Testis (tissue), 3 donors: Measurements from ENCODE around the gene PER2. TPM values are rescaled to one million over a fixed set of nuclear protein-coding genes. Genes with fewer than 3 reads are reported as not detected.
"Not testable (repeated sequence)": the region's sequence is repeated elsewhere in the genome, so short reads cannot be mapped to it uniquely, and the experiment has no call there.

ENCODE experiments used
- DNase-seq: peaks from one replicate; pipeline ENCODE4 v3.0.0-alpha.2; 2019
- H3K27ac ChIP-seq, 2 donors: fragments of 200-600 bp; sonication (generic); one replicate each; pipeline ENCODE4 v1.5.1; 2019
- H3K27me3 ChIP-seq: fragments of 200-600 bp; sonication (generic); one replicate; pipeline ENCODE4 v1.5.1; 2019
- H3K36me3 ChIP-seq: fragments of 200-600 bp; sonication (generic); one replicate; pipeline ENCODE4 v1.5.1; 2017; ENCODE audit warnings: low read depth; ENCODE audit errors: missing control alignments
- H3K4me1 ChIP-seq: fragments of 200-600 bp; sonication (generic); one replicate; pipeline ENCODE4 v1.5.1; 2019
- H3K4me3 ChIP-seq, 2 donors: fragments of 200-600 bp; sonication (generic); one replicate each; pipeline ENCODE4 v1.5.1; 2017 to 2019
- H3K9me3 ChIP-seq: fragments of 200-600 bp; sonication (generic); one replicate; pipeline ENCODE4 v1.5.1; 2017
- POLR2A ChIP-seq: fragments of 450-650 bp; IDR thresholded peaks from one replicate; pipeline ENCODE4 v1.6.1; 2017; ENCODE audit warnings: antibody characterized with exemption, mild to moderate bottlenecking, moderate library complexity
- WGBS, 2 donors: methylation state at CpG; one replicate each; pipeline ENCODE4 v1.1.5; 2018; 5-methylcytosine and 5-hydroxymethylcytosine counted together
- intact Hi-C: fragments of 100-400 bp; cut with DNase I; formaldehyde crosslinking; loops from one replicate; pipeline ENCODE4 v1.15.1; 2023; ENCODE audit warnings: low total_unique reads
- polyA plus RNA-seq: library from polyadenylated mRNA; stranded (reverse); fragments of 350-450 nt; fragmentation: Illumina TruSeq; extraction: RNeasy Lipid Tissue Mini Kit (QIAGEN cat#74804); gene quantifications from one replicate; pipeline ENCODE4 v1.2.3, GENCODE V29; 2014; ENCODE audit warnings: low read depth, low replicate concordance; ENCODE audit not compliant: insufficient read depth
- total RNA-seq, 2 donors: library from RNA; depleted of rRNA; stranded (reverse); fragments of >200 nt; gene quantifications; one replicate each; pipeline ENCODE4 v1.2.3, GENCODE V29; 2016
- TF ChIP-seq, protein P1 (sequence below), 3 experiments: fragments of 450-650 bp in 2 of 3; fragments of 200-600 bp in 1 of 3; sonication (generic) in 1 of 3; IDR thresholded peaks; one replicate each; pipeline ENCODE4 v1.5.1; 2016 to 2019; ENCODE audit warnings: antibody characterized with exemption in 3 of 3, mild to moderate bottlenecking in 2 of 3, moderate library complexity in 1 of 3

Gene PER2
- total and polyA plus RNA-seq, 3 donors from 2014 or later: 29.8 to 59.1 (median 55.5) TPM

DNA sequence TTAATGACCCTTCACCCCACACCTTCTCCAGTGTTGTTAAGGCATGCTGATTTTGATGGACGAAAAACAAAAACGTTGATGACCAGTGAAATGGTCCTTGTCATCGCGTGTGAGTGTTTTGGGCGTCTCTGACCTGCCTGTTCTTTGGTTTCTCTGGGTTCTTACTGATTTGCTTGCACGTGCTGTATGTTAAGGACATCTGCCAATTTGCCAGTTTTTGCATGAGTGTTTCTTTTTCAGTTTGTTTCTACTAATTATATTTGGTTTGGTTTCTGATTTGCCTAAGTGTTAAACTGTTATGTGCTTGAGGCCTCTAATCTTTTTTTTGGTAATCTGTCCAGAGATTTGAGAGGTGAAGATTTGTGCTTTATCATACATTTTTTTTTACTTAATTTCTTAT, 46.5 kb upstream of the PER2 start:
- Histone ChIP-seq H3K27me3 (no peaks in the 10 kb centered on the region), H3K36me3 (no peaks in the 10 kb centered on the region), H3K4me1 (no peaks in the 10 kb centered on the region), H3K27ac (no peak overlapping the region), H3K4me3 (no peak overlapping the region), H3K9me3 (no peaks in the 10 kb centered on the region)
- DNase-seq: no peak
- intact Hi-C loops: no loop called here
- WGBS, 2 donors: 88 to 93% methylated on average over 6 of the region's 6 CpGs
- TF ChIP-seq, protein P1, sequence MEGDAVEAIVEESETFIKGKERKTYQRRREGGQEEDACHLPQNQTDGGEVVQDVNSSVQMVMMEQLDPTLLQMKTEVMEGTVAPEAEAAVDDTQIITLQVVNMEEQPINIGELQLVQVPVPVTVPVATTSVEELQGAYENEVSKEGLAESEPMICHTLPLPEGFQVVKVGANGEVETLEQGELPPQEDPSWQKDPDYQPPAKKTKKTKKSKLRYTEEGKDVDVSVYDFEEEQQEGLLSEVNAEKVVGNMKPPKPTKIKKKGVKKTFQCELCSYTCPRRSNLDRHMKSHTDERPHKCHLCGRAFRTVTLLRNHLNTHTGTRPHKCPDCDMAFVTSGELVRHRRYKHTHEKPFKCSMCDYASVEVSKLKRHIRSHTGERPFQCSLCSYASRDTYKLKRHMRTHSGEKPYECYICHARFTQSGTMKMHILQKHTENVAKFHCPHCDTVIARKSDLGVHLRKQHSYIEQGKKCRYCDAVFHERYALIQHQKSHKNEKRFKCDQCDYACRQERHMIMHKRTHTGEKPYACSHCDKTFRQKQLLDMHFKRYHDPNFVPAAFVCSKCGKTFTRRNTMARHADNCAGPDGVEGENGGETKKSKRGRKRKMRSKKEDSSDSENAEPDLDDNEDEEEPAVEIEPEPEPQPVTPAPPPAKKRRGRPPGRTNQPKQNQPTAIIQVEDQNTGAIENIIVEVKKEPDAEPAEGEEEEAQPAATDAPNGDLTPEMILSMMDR (IDR thresholded peaks at IDR 0.05): no peak
- TF ChIP-seq POLR2A: no peak

DNA sequence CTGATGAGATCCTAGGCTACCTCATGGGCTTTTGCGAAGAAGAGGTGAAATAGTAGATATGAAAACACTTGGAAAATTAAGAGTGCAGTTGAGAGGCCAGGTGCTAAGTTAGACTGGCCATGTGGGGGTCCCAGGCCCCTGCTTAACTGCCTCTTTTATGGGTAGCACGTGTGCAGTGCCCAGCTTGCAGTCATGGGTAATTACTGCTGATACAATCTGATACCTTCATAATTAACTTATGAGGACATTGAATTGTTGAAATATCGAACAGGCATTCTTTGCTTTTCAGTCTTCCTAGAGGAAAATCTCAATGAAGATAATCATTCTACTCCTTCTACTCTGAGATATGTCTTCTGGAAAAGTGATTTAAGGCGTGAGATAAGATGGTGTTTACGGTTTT, 43.5 kb upstream of the PER2 start:
- Histone ChIP-seq H3K4me3 (no peak overlapping the region), H3K27ac (no peak overlapping the region), H3K4me1 (no peaks in the 10 kb centered on the region), H3K9me3 (no peaks in the 10 kb centered on the region), H3K36me3 (no peaks in the 10 kb centered on the region), H3K27me3 (no peaks in the 10 kb centered on the region)
- TF ChIP-seq POLR2A: no peak
- 83 to 85% methylated on average over 5 of the region's 5 CpGs for WGBS, 2 donors
- no peak for DNase-seq
- intact Hi-C loops: no loop called here

DNA sequence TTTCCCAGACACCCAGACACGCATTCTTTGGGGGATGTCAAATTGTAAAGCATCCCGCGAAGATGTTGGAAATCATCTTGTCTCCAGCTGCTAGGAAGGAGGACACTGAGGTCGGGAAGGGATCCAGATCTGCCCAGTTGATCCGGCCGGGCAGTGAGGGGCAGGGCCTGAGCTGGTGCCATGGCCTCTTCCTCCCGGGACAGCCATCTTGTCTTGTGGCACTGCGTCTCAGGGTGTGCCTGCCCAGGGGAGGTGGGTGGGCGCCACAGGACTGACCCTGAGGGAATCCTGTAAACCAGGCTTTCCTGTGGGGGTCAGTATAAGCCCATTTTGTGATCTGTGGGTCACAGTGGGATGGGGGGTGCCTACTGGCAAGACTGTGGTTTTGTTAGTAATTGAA, 42.0 kb upstream of the PER2 start:
- WGBS, 2 donors: 92 to 93% methylated on average over 6 to 9 of the region's 9 CpGs
- DNase-seq: no peak
- H3K4me1 ChIP-seq: no peaks in the 10 kb centered on the region
- TF ChIP-seq POLR2A: no peak
- no peak overlapping the region for H3K27ac ChIP-seq
- H3K27me3 ChIP-seq: no peaks in the 10 kb centered on the region
- H3K4me3 ChIP-seq: no peak overlapping the region
- no peaks in the 10 kb centered on the region for H3K36me3 ChIP-seq
- no peaks in the 10 kb centered on the region for H3K9me3 ChIP-seq
- intact Hi-C loops: no loop called here

DNA sequence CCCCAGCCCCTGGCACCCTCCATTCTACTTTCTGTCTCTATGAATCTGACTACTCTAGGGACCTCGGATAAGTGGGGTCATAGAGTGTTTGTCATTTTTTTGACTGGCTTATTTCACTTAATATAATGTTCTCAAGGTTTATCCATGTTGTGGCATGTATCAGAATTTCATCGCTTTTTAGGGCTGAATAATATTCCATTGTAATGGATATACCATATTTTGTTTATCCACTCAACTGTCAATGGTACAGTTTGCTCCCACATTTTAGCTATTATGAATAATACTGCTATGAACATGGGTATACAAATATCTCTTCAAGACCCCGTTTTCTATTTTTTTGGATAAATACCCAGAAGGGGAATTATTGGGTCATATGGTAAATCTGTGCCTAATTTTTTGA, 39.3 kb upstream of the PER2 start:
- H3K27ac ChIP-seq: no peak overlapping the region
- no peaks in the 10 kb centered on the region for H3K36me3 ChIP-seq
- H3K9me3 ChIP-seq: no peaks in the 10 kb centered on the region
- no peak for DNase-seq
- no peaks in the 10 kb centered on the region for H3K4me1 ChIP-seq
- WGBS, 2 donors: 97 to 99% methylated on average over 3 of the region's 3 CpGs
- intact Hi-C loops: no loop called here
- no peaks in the 10 kb centered on the region for H3K27me3 ChIP-seq
- no peak for TF ChIP-seq POLR2A
- TF ChIP-seq, protein P1 (IDR thresholded peaks at IDR 0.05): no peak
- no peak overlapping the region for H3K4me3 ChIP-seq

DNA sequence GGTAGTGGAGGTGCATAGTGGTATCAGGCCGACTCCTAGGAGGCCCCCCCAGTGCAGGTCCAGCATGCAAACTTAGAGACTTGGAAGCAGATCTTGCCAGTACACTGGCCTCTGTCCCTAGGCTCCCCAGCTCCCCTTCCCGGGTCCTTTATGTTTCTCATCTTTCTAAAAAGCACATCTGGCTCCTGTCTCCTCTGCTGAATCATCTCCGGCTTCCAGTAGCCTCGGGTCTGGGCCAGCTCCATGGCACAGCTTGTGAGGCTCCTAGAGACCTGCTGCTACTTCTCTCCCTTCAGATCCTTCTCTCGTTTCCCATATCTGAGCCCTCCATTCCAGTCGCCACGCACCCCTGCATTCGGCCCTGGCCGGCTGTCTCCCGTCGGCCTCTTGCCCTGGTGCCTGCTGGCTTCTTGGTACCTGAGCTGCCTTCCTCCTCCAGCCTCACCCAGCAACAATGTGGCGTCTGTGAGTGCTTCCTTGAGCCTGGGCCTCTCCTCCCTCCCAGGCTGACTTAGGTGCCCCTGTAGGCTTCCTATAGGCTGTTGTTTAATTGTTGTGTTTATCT, 38.5 kb upstream of the PER2 start:
- H3K9me3 ChIP-seq: no peaks in the 10 kb centered on the region
- H3K4me3 ChIP-seq: no peak overlapping the region
- H3K36me3 ChIP-seq: no peaks in the 10 kb centered on the region
- no peak overlapping the region for H3K27ac ChIP-seq
- no peak for DNase-seq
- H3K4me1 ChIP-seq: peaks cover 1% of the 10 kb centered on the region
- intact Hi-C loops: no loop called here
- WGBS, 2 donors: 80 to 91% methylated on average over 12 of the region's 12 CpGs
- H3K27me3 ChIP-seq: no peaks in the 10 kb centered on the region
- TF ChIP-seq, protein P1 (IDR thresholded peaks at IDR 0.05): no peak
- no peak for TF ChIP-seq POLR2A

DNA sequence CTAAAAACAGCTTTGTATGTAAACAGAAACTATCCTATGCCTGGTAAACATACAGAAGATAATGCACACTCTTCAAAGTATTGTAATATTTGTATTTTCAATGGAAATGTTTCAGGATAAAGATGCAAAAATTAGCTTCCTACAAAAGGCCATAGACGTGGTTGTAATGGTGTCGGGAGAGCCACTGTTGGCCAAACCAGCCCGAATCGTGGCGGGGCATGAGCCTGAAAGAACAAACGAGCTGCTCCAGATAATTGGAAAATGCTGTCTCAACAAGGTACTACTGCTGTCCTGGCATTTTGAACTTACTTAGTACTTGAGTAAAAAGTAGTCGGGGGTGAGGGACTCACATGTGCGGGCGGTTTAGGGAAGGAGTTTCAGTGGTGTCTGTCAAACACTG, 37.3 kb upstream of the PER2 start:
- TF ChIP-seq, protein P1 (IDR thresholded peaks at IDR 0.05): no peak
- TF ChIP-seq POLR2A: no peak
- Histone ChIP-seq H3K4me3 (no peak overlapping the region), H3K36me3 (no peaks in the 10 kb centered on the region), H3K27me3 (no peaks in the 10 kb centered on the region), H3K4me1 (peaks cover 10% of the 10 kb centered on the region), H3K27ac (no peak overlapping the region), H3K9me3 (no peaks in the 10 kb centered on the region)
- WGBS, 2 donors: 87 to 88% methylated on average over 9 of the region's 9 CpGs
- intact Hi-C loops: no loop called here
- DNase-seq: no peak

DNA sequence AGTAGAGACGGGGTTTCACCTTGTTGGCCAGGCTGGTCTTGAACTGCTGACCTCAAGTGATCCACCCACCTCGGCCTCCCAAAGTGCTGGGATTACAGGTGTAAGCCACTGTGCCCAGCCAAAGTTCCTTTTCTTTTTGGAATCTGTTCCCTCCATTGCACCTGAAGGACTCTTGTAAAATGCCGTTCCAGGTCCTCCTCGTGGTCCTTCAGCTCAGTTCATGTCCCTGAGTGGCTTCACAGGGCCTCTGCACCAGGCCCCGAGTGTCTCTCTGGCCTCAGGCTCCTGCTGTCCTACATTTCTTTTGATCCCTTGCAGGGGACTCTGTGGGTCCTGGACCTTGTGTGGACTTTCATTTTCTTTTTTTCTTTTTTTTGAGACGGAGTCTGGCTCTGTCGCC, 35.8 kb upstream of the PER2 start:
- 97% methylated on average over 7 of the region's 7 CpGs for WGBS, 2 donors
- H3K36me3 ChIP-seq, H3K4me3 ChIP-seq, H3K27me3 ChIP-seq, intact Hi-C loops, DNase-seq, H3K27ac ChIP-seq, H3K9me3 ChIP-seq: not testable (repeated sequence)
- peaks cover 10% of the 10 kb centered on the region for H3K4me1 ChIP-seq
